SH-SY5Y (cell line): ENCODE results near the gene MUC6.

Experiments
- GATA2 ChIP-seq: IDR thresholded peaks from 2 replicates; pipeline ENCODE4 v1.6.1; 2011; ENCODE audit warnings: mild to moderate bottlenecking, low read depth, low read length
- GATA3 ChIP-seq: IDR thresholded peaks from 2 replicates; pipeline ENCODE4 v1.6.1; 2011; ENCODE audit warnings: low read depth, mild to moderate bottlenecking, low read length, moderate library complexity

GRCh38 chr11:1028616-1029015 is 7.9 kb downstream of the MUC6 start:
- TF ChIP-seq GATA2 (no peak), GATA3 (no peak)
